Gastrocnemius medialis (tissue), 4 donors: ENCODE measurements around the gene ICE1.

Experiments used
- CTCF ChIP-seq, 5 experiments: fragments of 450-650 bp in 3 of 5; fragments of 200-600 bp in 2 of 5; sonication (generic) in 2 of 5; IDR thresholded peaks in 4 of 5; conservative IDR thresholded peaks in 1 of 5; 1 replicate in 4 of 5; 2 replicates in 1 of 5; pipeline ENCODE4 v1.5.1; 2016 to 2019; ENCODE audit warnings: antibody characterized with exemption in 5 of 5, mild to moderate bottlenecking in 3 of 5, moderate library complexity in 3 of 5
- POLR2A ChIP-seq, 2 donors: fragments of 450-650 bp; IDR thresholded peaks; one replicate each; pipeline ENCODE4 v1.6.1; 2017; ENCODE audit warnings: antibody characterized with exemption in 2 of 2, mild to moderate bottlenecking in 2 of 2, moderate library complexity in 2 of 2

DNA sequence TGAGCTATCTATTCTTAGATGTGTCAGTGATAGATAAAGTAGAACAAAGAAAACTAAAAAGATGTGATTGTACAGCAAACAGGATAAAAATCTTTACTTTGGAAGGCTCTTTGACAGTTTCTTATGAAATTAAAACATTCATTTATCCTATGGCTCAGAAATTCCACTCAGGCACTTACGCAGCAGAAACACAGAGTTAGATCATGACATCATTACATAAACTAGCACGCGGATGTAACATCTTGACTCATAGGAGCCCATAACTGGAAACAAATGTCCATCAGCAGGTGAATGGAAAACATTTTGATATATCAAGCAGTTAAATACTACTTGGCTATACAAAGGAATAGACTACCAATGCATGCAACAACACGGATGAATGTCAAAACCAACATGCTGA lies 45.3 kb downstream of the ICE1 start:
- TF ChIP-seq CTCF (IDR thresholded peaks at IDR 0.05 in 4 of 5, conservative IDR thresholded peaks at IDR 0.05 in 1 of 5) (no peak), POLR2A (IDR thresholded peaks at IDR 0.05) (no peak)
